NOMO-1 treated with DMSO at 0.1 percent for 48 hours (cell line): ENCODE results near the gene ARF6.
"Not testable (repeated sequence)": the region's sequence is repeated elsewhere in the genome, so short reads cannot be mapped to it uniquely, and the experiment has no call there.

Source experiments
- DNase-seq: peaks from one replicate; lab custom pipeline; 2025; ENCODE audit not compliant: unreplicated experiment; lab: John Stamatoyannopoulos, UW

ARF6 gene

DNA sequence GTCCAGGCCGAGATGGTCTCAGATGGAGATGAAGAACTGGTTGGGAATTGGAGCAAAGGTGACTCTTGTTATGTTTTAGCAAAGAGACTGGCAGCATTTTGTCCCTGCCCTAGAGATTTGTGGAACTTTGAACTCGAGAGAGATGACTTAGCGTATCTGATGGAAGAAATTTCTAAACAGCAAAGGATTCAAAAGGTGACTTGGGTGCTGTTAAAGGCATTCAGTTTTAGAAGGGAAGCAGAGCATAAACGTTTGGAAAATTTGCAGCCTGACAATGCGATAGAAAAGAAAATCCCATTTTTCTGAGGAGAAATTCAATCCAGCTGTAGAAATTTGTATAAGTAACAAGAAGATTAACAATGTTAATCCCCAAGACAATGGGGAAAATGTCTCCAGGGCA lies 44.0 kb downstream of the ARF6 start:
- DNase-seq, result not testable (repeated sequence)

DNA sequence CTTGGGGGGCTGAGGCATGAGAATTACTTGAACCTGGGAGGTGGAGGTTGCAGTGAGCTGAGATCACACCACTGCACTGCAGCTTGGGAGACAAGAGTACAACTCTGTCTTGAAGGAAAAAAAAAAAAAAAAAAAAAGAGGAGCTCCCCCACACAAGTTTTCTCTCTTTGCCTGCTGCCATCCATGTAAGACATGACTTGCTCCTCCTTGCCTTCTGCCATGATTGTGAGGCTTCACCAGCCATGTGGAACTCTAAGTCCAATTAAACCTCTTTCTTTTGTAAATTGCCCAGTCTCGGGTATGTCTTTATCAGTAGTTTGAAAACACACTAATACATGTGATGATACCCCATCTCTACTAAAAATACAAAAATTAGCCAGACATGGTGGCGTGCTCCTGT lies 46.3 kb downstream of the ARF6 start:
- DNase-seq, result not testable (repeated sequence)

DNA sequence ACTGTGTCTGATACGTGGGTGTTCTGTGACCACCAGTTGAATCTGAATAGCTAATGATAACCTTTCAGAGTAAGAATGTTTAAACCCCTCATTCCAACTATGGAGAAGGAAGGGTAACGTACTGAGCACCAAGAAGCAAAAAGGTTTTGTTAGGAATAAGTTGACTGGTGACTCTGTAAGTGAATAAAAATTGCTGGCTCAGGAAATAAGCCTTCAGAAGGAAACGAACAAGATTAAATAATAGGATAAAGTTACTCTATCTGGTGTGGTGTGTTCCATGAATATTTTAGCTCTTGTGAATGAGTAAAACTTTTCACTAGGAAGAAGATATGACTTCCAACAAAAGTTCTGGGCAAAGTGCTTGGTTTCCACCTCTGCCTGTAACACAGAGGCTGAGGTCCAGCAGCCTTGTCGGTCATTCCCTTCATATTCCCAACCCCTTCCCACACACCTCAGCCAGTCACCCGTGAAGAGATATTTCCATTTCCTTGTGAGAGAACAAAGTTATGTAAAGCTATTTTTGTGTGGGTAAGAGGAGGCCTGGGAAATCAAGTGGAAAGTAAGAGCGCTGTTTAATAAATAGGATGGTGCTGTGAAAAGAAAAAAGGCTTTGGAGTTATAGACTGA lies 47.1 kb downstream of the ARF6 start:
- DNase-seq, result no peak

DNA sequence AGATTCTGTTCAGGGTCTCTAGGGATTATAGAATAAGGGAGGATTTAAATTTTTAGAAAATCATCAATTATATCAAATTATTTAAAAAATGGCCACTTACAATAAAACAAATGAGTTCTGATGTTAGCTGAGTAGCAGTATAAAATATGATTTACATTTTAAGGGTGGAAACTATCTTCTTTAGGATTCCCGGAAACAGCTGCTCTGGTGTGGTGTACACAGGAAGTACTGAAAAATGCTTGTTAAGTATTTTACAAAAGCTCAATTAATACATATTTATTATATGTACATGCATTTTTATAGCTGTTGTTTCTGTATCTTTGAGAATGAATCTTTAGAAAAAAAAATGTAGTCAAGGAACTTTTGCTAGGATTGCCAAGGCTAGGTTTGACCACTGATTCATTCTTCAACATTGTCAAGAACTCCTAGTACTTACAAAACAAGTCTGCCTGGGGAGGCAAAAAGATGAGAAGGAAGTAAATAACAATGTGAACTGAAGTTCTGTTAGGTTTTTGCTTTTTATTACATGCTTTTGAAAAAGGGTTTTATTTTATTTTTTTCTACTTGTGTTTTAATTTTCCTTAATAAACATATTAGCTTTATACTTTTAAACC lies 48.0 kb downstream of the ARF6 start:
- no peak for DNase-seq

GRCh38 chr14:49942090-49942489 lies 49.2 kb downstream of the ARF6 start:
- no peak for DNase-seq

DNA sequence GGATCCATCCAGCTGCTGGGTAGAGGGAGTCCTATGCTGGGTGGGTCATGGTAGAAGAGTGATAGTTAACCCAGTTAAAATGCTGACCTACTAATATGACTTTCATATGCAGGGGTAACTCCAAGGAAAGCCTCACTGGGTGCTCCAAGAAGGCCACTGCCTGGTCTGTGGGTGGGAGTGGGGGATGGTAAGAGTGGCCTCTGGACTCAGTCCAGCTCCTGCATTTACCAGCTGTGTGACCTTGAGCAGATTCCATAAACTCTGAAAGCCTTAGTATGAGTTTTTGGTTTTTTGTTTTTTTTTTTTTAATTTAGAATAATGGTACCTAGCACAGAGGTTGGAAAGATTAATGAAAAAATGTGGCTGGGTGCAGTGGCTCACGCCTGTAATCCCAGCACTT lies 51.6 kb downstream of the ARF6 start:
- DNase-seq, result no peak

- no peak for DNase-seq
Measured at GRCh38 chr14:49945448-49946319, 52.8 kb downstream of the ARF6 start.
